ENCODE results near the gene DNAJC18. TPM values are rescaled to one million over a fixed set of nuclear protein-coding genes. Genes with fewer than 3 reads are reported as not detected.

The DNAJC18 gene
- 13.6 and 16.5 TPM in 2 replicates for total RNA-seq
- 3.8 TPM for total RNA-seq (2013)
- polyA plus RNA-seq, result 2.0 and 2.1 TPM in 2 replicates
- polyA minus RNA-seq, result 1.3 and 4.1 TPM in 2 replicates

GRCh38 chr5:139439013-139439903 lies at the start of gene DNAJC18:
TSS of gene DNAJC18 (minus strand) at chr5:139439525. CDS start at chr5:139439445, 80 bp downstream.
- Histone ChIP-seq H3K79me2 (ENCODE audit: control insufficient read depth, insufficient read depth, low read length) (peaks cover 8% of the 10 kb centered on the region), H2AFZ (ENCODE audit: insufficient read depth, low read depth, low read length, poor library complexity, severe bottlenecking) (peak within 1 kb of the TSS; percentile 81), H4K20me1 (ENCODE audit: control insufficient read depth, insufficient read depth, low read length, poor library complexity, severe bottlenecking) (peaks cover 4% of the 10 kb centered on the region), H3K9ac (ENCODE audit: low read length) (peak within 1 kb of the TSS; percentile 100), H3K4me1 (ENCODE audit: control insufficient read depth in 2 of 2, insufficient read depth in 2 of 2, low read length in 2 of 2) (peaks cover 11 to 12% of the 10 kb centered on the region in 2 donors), H3K4me3 (ENCODE audit: control extremely low read depth in 1 of 5, extremely low read depth in 1 of 5, insufficient read depth in 1 of 5, low read depth in 2 of 5, low read length in 4 of 5) (peak within 1 kb of the TSS; percentile 53 to 97 (median 91)), H3K4me2 (replicated peaks; ENCODE audit: low read depth, low read length, poor library complexity, severe bottlenecking) (peak within 1 kb of the TSS; percentile 90), H3K27ac (ENCODE audit: low read length in 2 of 2) (peak within 1 kb of the TSS; percentile 98 to 100), H3K27me3 (replicated peaks in 1 of 4; ENCODE audit: control extremely low read depth in 1 of 4, control insufficient read depth in 3 of 4, insufficient read depth in 4 of 4, low read length in 3 of 4) (no peaks in the 10 kb centered on the region), H3K36me3 (replicated peaks in 1 of 2; ENCODE audit: control extremely low read depth in 1 of 2, control insufficient read depth in 1 of 2, extremely low read depth in 1 of 2, insufficient read depth in 2 of 2, low read length in 1 of 2) (no peaks in the 10 kb centered on the region), H3K9me3 (ENCODE audit: control extremely low read depth in 1 of 3, control insufficient read depth in 2 of 3, insufficient read depth in 1 of 3, low read length in 2 of 3) (no peaks in the 10 kb centered on the region)
- Mint-ChIP-seq H3K4me3 (peak within 1 kb of the TSS; percentile 97), H3K27ac (peak within 1 kb of the TSS; percentile 99), H3K4me1 (peaks cover 16% of the 10 kb centered on the region), H3K27me3 (peaks cover 3% of the 10 kb centered on the region), H3K9me3 (ENCODE audit: insufficient read depth) (no peaks in the 10 kb centered on the region)
- ChIA-PET POLR2A (interaction anchor here (0.6 to 1.4 kb wide), 11 partner anchors 11 to 308 kb away, joined by 3 to 10 read pairs (median 3); partner anchors contain the start of genes CXXC5, MATR3, PAIP2 and SPATA24), CTCF (interaction anchor here (0.6 to 2.1 kb wide), 12 partner anchors 9 to 348 kb away, joined by 3 to 6 read pairs (median 3); partner anchors contain the start of genes PAIP2 and SPATA24)
- TF ChIP-seq CTCF (IDR thresholded peaks at IDR 0.05) (no peak), EZH2 (IDR thresholded peaks at IDR 0.05; ENCODE audit: borderline replicate concordance, insufficient read depth, low read depth, low read length, poor library complexity, severe bottlenecking) (no peak)
- ATAC-seq (ENCODE audit: low read depth) (peak; percentile 94), DNase-seq (peak; percentile 93)
- WGBS (ENCODE audit: insufficient coverage), result 4% methylated on average over 49 of the region's 49 CpGs
- intact Hi-C loops (cut with micrococcal nuclease), result loop anchor here (1.0 to 5.0 kb wide), 7 partner anchors 16 to 1226 kb away; partner anchors contain the start of genes CDC23, MATR3, SPATA24 and UBE2D2

Data from B cell (primary cell).